GM18502 (cell line): ENCODE data around the gene KLHL6.
"Not testable (repeated sequence)": the region's sequence is repeated elsewhere in the genome, so short reads cannot be mapped to it uniquely, and the experiment has no call there.

Experiments used
- ATAC-seq: cut with Tn5 transposase; IDR thresholded peaks from one replicate; pipeline ENCODE4 v1.9.1; 2021; ENCODE audit warnings: mild to moderate bottlenecking; ENCODE audit not compliant: unreplicated experiment, poor library complexity

Gene KLHL6

GRCh38 chr3:183570191-183570590 is 14.7 kb upstream of the KLHL6 start:
- not testable (repeated sequence) for ATAC-seq

- no peak for ATAC-seq
These were observed 11.4 kb upstream of the KLHL6 start for GRCh38 chr3:183566880-183567279.

GRCh38 chr3:183564046-183564445 is 8.5 kb upstream of the KLHL6 start:
- ATAC-seq: no peak

- ATAC-seq: no peak
These were observed 8.0 kb upstream of the KLHL6 start for GRCh38 chr3:183563536-183563874.

- ATAC-seq: no peak
These were observed 5.1 kb upstream of the KLHL6 start for GRCh38 chr3:183560607-183561006.

GRCh38 chr3:183558495-183558894 is 3.0 kb upstream of the KLHL6 start:
- no peak for ATAC-seq

- ATAC-seq: no peak
These were observed 1.2 kb upstream of the KLHL6 start for GRCh38 chr3:183556722-183557121.

- ATAC-seq: peak; percentile 46
These were observed 1.1 kb downstream of the KLHL6 start for GRCh38 chr3:183554377-183554776.

- ATAC-seq: no peak
These were observed 2.0 kb downstream of the KLHL6 start for GRCh38 chr3:183553334-183554026.

GRCh38 chr3:183551930-183552329 is 3.6 kb downstream of the KLHL6 start:
- no peak for ATAC-seq

- no peak for ATAC-seq
These were observed 7.2 kb downstream of the KLHL6 start for GRCh38 chr3:183548262-183548769.

- ATAC-seq: no peak
These were observed 8.9 kb downstream of the KLHL6 start for GRCh38 chr3:183546625-183547024.

GRCh38 chr3:183545708-183546107 is 9.8 kb downstream of the KLHL6 start:
- ATAC-seq: no peak

- no peak for ATAC-seq
These were observed 13.2 kb downstream of the KLHL6 start for GRCh38 chr3:183542355-183542754.

- ATAC-seq: no peak
These were observed 13.8 kb downstream of the KLHL6 start for GRCh38 chr3:183541738-183542137.

GRCh38 chr3:183541235-183541655 is 14.3 kb downstream of the KLHL6 start:
- ATAC-seq: no peak

- ATAC-seq: no peak
These were observed 14.8 kb downstream of the KLHL6 start for GRCh38 chr3:183540501-183541234.

GRCh38 chr3:183539811-183540210 is 15.7 kb downstream of the KLHL6 start:
- no peak for ATAC-seq

- no peak for ATAC-seq
These were observed 17.0 kb downstream of the KLHL6 start for GRCh38 chr3:183538486-183538885.

- ATAC-seq: no peak
These were observed 18.2 kb downstream of the KLHL6 start for GRCh38 chr3:183537295-183537730.

- ATAC-seq: peak; percentile 73
These were observed 19.1 kb downstream of the KLHL6 start for GRCh38 chr3:183536238-183536880.
